NOMO-1 treated with dmso at 0.1 percent for 144 hours (cell line): ENCODE measurements around the gene MGAT5B.
"Not testable (repeated sequence)": the region's sequence is repeated elsewhere in the genome, so short reads cannot be mapped to it uniquely, and the experiment has no call there.

ENCODE experiments used
- DNase-seq: peaks from one replicate; lab custom pipeline; 2025; ENCODE audit not compliant: unreplicated experiment; lab: John Stamatoyannopoulos, UW

The MGAT5B gene, protein sequence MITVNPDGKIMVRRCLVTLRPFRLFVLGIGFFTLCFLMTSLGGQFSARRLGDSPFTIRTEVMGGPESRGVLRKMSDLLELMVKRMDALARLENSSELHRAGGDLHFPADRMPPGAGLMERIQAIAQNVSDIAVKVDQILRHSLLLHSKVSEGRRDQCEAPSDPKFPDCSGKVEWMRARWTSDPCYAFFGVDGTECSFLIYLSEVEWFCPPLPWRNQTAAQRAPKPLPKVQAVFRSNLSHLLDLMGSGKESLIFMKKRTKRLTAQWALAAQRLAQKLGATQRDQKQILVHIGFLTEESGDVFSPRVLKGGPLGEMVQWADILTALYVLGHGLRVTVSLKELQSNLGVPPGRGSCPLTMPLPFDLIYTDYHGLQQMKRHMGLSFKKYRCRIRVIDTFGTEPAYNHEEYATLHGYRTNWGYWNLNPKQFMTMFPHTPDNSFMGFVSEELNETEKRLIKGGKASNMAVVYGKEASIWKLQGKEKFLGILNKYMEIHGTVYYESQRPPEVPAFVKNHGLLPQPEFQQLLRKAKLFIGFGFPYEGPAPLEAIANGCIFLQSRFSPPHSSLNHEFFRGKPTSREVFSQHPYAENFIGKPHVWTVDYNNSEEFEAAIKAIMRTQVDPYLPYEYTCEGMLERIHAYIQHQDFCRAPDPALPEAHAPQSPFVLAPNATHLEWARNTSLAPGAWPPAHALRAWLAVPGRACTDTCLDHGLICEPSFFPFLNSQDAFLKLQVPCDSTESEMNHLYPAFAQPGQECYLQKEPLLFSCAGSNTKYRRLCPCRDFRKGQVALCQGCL

DNA sequence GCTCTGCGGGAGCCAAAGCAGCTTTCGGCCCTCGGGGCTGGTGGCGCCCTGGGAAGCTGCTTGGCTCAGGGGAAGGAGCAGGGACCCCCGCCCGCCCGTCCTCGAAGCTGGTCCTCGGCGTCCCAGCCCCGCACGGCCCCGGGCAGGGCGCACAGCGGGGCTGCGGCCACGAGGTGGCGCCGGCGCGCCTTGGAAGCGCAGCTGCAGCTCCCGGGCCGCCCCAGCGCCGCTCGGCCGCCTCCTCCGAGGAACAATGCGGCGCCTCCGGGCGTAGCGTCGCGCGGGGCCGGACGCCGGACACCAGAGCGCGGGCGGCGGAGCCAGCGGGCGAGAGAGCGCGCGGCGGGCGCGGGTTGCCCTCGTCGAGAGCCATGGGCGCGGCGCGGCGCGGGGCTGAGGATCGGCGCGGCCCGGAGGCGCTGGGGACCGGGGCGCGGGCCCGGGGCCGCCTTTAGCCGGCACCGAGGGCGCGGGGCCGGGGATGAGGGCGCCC is at the start of gene MGAT5B:
TSS of gene MGAT5B (plus strand) at position 229 of the 493 bp plus-strand sequence. CDS start 626 bp downstream, outside the sequence.
- peak; percentile 28 for DNase-seq

DNA sequence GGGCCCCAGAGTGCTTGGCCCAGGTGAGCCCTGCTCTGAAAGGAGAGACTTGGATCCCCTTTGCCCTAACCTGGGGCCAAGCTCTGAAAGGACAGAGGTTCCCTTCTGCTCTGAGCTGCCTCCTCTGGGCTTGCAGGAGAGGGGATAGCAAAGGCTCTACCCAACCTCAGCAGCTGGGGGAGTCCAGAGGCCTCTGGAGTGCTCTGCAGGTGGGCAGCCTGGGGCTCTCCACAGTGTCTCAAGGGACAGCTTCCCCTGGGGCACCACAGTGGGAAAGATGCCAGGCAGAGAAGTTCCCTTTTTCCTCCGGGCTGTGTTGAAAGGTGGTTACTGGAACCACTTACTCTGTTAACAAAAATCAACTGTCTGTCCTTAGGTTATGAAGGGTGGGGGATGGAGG is 48.2 kb upstream of the MGAT5B start:
- DNase-seq, result no peak

DNA sequence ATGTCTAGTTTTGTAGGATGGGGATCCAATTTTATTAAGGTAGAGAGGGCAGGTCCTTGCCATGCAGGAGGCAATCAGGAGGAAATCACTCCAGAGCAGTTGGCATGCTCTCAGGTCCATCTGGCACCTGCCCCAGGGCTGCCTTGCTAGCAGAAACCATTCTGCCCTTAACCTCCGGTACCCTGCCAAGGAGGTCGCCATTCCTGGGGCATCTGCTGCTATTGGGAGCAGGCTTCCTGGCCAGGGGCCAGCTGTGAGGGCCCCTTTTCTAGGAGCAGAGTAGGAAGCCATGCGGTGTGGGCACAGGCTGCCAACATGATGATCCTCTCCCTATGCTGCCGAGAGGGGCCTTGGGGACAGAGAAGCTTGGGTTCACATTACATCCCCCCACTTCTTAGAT is 47.6 kb upstream of the MGAT5B start:
- DNase-seq, result no peak

DNA sequence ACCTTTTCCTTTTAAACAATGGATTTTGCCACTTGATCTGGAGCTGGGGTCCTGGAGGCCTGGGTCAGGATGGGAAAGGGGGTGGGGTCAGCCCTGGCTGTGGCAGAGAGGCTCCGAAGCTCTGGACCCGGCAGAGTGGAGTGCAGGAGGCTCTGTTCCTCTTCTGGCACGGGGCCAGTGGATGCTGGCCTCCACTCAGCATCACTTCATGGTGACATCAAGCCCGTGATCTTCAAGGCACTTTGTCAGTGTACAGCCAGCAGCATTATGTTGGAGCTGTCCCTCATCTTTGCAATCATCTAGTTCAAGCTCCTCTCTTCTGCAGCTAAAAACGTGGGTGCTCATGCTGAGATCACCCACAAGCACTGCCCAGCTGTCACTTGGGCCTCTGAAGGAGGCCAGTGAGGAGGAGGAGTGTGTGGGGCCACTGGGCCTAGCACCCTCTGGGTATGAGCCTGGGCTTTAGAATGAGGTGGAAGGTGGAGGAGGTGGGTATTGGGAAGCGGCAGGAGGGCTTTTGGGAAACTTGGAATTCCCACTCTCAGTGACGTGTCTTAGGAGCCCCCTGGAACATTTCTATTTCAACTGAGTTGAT is 45.9 kb upstream of the MGAT5B start:
- no peak for DNase-seq

DNA sequence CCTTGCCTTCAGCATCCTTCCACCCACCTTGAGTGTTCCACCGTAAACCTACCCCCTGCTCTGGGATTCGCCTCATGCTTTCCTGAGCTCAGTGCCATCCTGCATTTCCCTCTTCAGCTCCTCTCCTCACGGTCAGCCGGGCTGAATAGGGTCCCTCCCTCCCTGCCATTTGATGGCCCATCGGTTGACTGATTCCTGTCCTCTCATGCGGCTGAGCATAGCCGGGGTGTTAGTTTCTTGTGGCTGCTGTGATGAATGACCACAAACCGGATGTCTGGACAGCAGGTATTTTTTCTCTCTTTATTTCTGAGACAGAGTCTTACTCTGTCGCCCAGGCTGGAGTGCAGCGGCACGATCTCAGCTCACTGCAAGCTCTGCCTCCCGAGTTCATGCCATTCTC is 44.1 kb upstream of the MGAT5B start:
- DNase-seq, result no peak

DNA sequence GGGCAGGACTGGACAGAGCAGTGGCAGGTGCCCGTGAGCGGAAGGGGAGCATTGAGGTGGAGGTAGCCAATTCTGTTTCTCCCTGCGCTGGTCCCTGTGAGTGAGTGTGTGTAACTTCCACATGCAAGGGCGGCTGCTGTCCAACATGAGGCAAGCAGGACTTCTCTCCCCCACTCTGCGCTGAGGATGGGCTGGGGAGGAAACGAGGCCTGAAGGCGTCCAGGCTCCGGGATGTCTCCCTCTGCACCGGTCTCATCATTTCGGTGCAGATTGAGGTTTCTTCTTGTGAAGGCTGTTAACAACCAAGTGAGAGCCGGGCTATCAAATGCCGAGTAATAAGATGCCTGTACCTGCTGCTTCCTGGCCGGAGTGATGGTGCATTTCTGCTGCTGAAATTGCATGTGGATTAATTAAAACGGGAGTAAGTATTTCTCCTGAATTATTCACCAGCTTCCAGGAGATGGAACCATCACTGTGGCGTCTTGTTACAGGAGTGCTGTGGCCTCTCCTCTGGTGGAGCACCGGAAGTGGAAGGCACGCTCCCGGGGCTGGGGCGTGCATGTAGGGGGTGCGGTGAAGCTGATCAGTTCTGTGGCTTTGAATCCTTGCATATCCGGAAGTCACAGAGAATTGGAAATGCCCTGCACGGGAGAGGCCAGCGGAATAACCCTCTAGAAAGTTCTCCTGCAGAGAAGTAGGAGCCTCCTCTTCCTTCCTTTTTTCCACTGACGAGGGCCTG is 41.7 kb upstream of the MGAT5B start:
- no peak for DNase-seq

DNA sequence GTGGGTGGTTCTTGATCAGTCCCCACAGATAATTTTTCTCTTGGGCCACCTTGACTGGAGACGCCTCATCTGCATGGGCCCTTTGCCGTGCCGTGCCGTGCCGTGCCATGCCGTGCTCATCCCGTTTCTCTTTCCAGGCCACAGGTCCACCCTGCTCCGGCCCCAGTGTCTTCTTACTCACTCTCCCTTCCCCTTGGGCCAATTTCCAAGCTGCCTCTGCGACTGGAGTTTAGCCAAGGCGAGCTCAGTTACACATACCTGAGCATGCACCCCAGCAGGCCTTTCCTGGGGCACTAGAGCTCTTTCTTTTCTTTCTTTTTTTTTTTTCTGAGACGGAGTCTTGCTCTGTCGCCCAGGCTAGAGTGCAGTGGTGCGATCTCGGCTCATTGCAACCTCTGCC is 40.5 kb upstream of the MGAT5B start:
- DNase-seq, result no peak

DNA sequence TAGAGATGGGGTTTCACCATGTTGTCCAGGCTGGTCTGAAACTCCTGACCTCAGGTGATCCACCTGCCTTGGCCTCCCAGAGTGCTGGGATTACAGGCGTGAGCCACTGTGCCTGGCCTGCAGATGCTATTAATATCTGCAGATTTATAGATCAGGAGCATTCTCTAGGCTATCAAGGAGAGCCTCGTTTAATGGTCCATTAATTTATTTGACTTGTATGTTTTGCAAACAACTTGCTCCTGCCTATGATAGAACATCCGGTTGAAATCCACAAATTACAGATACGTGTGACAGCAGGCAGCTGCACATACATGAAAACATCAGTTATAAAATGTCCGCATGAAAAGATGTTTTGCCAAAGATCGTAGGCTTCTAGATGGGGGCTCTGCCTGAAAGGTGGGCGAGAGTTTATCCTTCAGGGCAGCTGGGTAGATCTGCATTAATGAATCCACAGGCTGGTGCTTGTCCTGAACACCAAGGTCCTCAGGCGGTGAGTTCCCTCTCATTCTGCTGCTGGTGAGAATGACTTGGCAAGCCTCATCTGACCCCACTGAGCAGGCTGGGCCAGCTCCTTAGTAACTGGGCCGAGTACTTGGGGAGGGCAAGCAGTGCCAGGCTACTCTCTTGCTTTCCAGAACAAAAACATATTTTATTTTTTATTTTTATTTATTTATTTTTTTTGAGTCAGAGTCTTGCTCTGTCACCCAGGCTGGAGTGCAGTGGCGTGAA is 37.1 kb upstream of the MGAT5B start:
- DNase-seq, result no peak

DNA sequence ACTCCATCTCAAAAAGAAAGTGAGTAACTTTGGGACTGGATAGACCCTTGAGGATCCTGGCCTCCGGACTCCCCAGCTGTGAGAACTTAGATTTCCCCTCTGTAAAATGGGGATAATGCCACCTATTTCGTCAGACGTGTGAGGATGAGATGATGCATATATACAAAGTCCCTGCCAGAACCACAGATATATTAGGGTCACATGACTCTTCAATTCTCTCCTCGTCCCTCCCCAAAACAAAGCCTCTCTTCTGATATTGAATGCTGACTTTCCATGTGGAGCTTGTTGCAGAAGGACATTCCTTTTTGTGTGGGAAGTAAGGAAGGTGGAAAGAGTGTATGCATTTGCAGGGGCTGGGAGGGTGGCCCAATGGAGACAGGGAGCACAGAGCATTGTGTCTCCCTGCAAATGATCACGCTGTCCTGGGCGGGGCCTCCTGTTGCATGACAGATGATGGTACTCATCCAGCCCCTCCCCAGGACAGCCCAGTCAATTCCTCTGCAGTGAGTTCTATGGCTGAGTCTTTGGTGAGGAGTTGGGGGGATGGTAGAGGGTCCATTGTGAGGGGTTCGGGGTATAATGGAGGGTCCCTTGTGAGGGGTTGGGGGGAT is 35.1 kb upstream of the MGAT5B start:
- no peak for DNase-seq

DNA sequence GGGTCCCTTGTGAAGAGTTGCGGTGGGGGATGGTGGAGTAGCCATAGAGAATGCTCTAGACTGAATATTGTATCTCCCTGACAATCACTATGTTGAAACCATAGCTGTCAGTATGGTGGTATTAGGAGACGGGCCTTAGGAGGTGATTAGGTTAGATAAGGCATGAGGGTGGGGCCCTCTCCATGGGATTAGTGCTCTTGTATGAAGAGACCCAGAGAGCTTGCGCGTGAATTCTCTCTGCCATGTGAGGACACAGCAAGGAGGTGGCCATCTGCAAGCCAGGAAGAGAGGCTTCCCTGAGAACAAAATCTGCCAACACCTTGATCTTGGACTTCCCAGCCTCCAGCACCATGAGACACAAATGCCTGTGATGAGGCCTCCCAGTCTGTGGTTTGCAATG is 34.5 kb upstream of the MGAT5B start:
- DNase-seq, result no peak

DNA sequence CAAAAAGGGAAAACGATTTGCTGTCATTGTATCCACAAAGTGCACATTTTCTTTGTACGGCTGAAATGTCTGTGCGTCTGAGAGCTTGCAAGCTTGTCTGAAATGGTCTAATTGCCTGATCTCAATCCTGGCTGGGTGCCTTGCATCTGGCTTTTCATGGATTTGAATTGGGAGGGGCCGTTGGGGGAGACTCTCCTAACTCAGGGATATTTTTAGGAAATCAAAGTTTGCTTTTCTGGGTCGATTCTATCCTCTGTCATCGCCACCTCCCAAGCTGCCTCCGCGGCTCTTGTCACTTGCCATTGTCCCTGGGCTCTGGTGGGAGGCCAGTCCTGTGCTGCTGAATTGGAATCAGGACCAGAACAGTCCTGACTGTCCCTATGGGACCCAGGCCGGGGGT is 33.3 kb upstream of the MGAT5B start:
- no peak for DNase-seq

DNA sequence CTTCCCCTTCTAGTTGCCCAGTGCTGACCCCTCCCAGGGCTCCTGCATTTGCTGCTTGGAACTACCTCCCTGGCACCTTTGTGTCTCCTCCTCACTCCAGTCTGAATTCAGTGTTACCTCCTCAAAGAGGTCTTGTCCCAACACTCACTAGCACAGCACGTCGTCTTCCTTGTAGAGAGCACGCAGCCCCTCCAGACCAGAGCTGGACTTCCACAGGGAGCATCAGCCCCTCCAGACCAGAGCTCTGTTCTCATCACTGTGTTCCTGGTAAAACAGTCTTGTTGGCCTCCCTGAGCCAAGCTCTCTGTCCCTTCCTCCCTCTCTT is 27.8 kb upstream of the MGAT5B start:
- no peak for DNase-seq

DNA sequence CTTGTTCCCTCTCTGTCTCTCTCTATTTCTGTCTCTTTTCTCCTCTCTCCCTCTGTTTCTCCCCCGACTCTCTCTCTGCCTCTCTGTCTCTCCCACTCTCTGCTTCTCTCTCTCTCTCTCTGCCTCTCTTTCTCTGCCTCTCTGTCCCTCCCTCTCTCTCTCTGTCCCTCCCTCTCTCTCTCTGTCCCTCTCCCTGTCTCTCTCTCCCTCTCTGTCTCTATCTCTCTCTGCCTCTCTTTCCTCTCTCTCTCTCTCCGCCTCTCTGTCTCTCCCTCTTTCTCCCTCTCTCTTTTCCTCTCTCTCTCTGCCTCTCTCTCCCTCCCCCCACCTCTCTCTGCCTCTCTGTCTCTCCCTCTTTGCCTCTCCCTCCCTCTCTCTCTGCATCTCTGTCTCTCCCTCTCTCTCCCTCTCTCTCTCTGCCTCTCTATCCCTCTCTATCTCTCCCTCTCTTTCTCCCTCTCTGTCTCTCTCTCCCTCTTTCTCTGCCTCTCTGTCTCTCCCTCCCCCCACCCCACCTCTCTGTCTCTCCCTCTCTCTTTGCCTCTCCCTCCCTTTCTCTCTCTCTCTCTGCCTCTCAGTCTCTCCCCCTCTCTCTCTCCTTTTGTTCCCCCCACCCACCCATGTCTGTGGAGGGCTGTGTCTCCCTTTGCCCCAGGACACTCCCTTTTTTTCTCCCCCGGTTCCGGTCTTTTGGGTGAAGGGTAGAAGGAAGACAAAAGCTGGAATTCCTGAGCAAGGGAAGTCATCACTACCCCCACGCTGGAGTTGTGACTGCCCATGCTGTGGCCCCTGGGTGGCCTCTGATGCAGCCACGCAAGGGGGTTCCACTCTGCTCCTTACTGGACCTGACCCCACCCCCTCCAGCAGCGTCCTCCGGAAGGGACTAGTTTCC is 27.1 kb upstream of the MGAT5B start:
- no peak for DNase-seq

DNA sequence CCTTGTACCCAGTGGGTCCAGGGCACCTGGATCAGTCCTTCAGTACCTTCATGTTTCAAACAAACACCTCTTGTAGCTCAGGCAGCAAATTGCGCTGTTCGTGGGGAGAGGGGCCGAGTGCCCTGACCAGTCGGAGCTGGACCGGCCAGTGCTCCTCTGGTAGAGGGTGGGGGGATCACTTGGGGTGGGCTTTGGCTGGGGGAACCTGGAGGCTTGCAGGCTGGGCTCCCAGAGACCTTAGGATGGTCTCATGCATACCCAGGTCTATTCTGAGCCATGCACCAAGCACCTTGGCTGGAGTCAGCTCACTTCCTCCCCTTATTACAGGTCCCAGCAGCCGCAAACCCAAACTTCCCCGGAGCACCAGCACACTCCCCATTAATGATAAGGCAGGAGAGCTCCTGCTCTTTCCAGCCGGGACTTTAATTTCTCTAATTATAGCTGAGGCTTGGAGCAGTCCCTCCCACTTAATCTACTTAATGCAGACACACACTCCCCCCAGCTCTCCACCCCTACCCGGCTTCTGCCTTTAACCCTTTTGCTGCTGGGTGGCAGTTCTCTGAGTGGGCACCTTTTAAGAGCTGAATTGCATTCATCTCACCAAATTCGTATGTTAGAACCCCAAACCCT is 26.3 kb upstream of the MGAT5B start:
- DNase-seq, result no peak

DNA sequence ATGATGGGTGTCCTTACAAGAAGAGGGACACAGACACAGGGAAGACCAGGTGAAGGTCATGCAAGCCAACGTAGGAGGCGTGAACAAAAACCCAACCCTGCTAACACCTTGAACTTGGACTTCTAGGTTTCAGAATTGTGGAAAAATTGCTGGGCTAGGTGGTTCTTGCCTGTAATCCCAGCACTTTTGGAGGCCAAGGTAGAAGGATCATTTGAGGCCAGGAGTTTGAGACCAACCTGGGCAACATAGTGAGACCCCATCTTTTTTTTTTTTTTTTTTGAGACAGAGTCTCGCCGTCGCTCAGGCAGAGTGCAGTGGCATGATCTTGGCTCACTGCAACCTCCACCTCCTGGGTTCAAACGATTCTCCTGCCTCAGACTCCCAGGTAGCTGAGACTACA is 25.1 kb upstream of the MGAT5B start:
- DNase-seq, result not testable (repeated sequence)

DNA sequence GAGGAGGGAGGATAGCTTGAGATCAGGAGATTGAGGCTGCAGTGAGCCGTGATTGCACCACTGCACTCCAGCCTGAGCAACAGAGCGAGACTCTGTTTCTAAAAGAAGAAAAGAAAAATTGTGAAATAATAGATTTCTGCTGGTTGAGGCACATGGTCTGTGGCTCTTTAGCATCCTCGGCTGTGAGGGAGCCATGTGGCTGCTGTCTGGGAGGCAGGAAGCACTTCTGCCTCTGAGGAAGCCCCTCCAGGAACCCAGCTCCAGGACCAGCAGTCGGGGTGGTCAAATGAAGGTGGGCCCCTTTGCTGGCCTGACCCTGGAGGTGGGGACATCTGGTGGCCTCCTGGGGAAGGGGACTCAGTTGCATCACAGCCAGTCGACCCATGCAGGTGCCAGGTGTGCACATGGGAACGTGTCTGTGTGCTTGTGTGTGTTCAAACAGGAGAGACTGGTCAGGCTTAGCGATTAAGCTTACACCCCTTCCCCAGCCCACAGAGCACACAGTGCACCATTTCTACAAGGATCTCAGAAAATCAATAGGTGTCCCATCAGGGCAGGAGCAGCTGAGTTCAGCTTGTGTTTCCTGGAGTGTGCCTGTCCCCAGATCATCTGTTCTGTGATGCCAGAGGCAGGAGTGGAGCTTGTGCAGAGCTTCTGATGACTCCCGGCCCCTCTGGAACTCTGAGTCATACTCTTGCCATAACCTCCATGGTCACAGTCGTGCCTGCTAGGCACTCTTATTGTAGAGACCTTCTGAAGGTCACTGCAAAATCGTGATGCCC is 24.3 kb upstream of the MGAT5B start:
- no peak for DNase-seq

DNA sequence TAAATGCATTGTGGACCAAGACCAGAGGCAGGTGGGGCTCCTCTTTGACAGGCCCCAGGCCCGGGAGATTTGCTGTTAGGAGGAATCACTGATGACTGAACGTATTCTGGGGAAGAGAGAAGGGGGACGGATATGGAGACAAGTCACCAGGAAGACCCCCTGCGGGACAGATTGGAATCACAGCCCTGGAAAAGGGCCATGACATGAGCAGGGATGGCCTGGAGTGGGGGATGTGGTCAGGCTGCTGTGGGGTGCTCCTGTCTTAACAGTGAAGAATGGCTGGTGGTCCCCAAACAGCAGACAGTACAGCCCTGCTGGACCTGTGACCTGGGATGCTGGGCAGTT is 23.7 kb upstream of the MGAT5B start:
- no peak for DNase-seq

DNA sequence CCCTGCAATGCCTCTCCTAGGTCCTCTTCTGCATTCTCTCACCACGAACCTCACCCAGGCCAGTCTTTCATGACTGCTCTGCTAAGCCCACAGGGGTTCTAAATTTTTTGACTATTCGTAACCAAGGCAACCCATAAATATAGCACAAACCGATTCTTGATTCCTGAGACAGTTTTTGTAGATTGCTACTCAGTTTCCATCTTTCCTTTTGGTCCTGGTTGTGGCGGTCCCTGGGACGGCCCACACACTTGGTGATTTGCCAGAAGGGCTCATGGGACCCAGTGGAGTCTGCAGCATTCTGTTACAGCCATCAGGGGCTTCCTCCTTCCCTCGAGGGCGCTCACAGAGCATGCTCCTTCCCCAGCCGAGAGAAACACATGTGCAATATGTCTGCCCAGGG is 23.4 kb upstream of the MGAT5B start:
- DNase-seq, result no peak
